Neural cell (in vitro differentiated cells): ENCODE measurements around the gene LBR. TPM values are rescaled to one million over a fixed set of nuclear protein-coding genes. Genes with fewer than 3 reads are reported as not detected.

ENCODE experiments used
- H2AFZ ChIP-seq: fragments of 200-600, 300-800 bp; sonication (generic), shearing (Covaris generic); 2 replicates; pipeline ENCODE4 v1.6.0; 2014; ENCODE audit warnings: low read depth, mild to moderate bottlenecking, antibody characterized with exemption, low read length, moderate library complexity
- H3F3A ChIP-seq: fragments of 200-600 bp; shearing (Covaris generic); 2 replicates; pipeline ENCODE4 v1.6.1; 2016; ENCODE audit warnings: mild to moderate bottlenecking, moderate library complexity, mixed read lengths, antibody characterized with exemption, low read length; ENCODE audit not compliant: insufficient read depth, poor library complexity, severe bottlenecking
- H3K27ac ChIP-seq: fragments of 200-600, 300-800 bp; sonication (generic), shearing (Covaris generic); 2 replicates; pipeline ENCODE4 v1.5.1; 2014; ENCODE audit warnings: mild to moderate bottlenecking, low read length, moderate library complexity
- H3K27me3 ChIP-seq: fragments of 300-800, 200-600 bp; sonication (generic), shearing (Covaris generic); 2 replicates; pipeline ENCODE4 v1.6.0; 2014; ENCODE audit warnings: mild to moderate bottlenecking, low read depth, low read length, moderate library complexity; ENCODE audit not compliant: insufficient read depth
- H3K36me3 ChIP-seq: fragments of 300-800, 200-600 bp; sonication (generic), shearing (Covaris generic); 2 replicates; pipeline ENCODE4 v1.5.1; 2014; ENCODE audit warnings: mild to moderate bottlenecking, antibody characterized with exemption, low read length, moderate library complexity; ENCODE audit not compliant: insufficient read depth
- H3K4me2 ChIP-seq: fragments of 300-800, 200-600 bp; sonication (generic), shearing (Covaris generic); 2 replicates; pipeline ENCODE4 v1.6.0; 2014; ENCODE audit warnings: mild to moderate bottlenecking, low read length
- H3K4me3 ChIP-seq: fragments of 300-800, 200-600 bp; sonication (generic), shearing (Covaris generic); 2 replicates; pipeline ENCODE4 v1.5.1; 2014; ENCODE audit warnings: mild to moderate bottlenecking, low read length, moderate library complexity
- H3K79me2 ChIP-seq: fragments of 200-600 bp; shearing (Covaris generic); replicated peaks from 2 replicates; pipeline ENCODE4 v1.6.0; 2014; ENCODE audit warnings: mild to moderate bottlenecking, low read length, moderate library complexity; ENCODE audit not compliant: insufficient read depth
- H3K9ac ChIP-seq: fragments of 300-800, 200-600 bp; sonication (generic), shearing (Covaris generic); 2 replicates; pipeline ENCODE4 v1.6.1; 2016; ENCODE audit warnings: mild to moderate bottlenecking, low read length, mixed read lengths
- H3K9me2 ChIP-seq: fragments of 200-600 bp; shearing (Covaris generic); 2 replicates; pipeline ENCODE4 v1.6.1; 2016; ENCODE audit warnings: mild to moderate bottlenecking, low read length, mixed read lengths; ENCODE audit not compliant: insufficient read depth
- H3K9me3 ChIP-seq: fragments of 200-600, 300-800 bp; sonication (generic), shearing (Covaris generic); 2 replicates; pipeline ENCODE4 v1.6.1; 2016; ENCODE audit warnings: mild to moderate bottlenecking, mixed run types, low read length, moderate library complexity, mixed read lengths
- H4K20me1 ChIP-seq: fragments of 200-600 bp; shearing (Covaris generic); 2 replicates; pipeline ENCODE4 v1.6.1; 2016; ENCODE audit warnings: mild to moderate bottlenecking, mixed run types; ENCODE audit not compliant: insufficient read depth
- CTCF ChIP-seq: fragments of 450-650 bp; IDR thresholded peaks from 2 replicates; pipeline ENCODE4 v1.5.1; 2014; ENCODE audit warnings: antibody characterized with exemption, mild to moderate bottlenecking, moderate library complexity; ENCODE audit not compliant: poor library complexity, severe bottlenecking
- EP300 ChIP-seq: fragments of 450-650 bp; conservative IDR thresholded peaks from 2 replicates; pipeline ENCODE4 v1.6.1; 2014; ENCODE audit warnings: antibody characterized with exemption, mild to moderate bottlenecking, moderate library complexity; ENCODE audit not compliant: poor library complexity, severe bottlenecking
- EZH2 ChIP-seq: fragments of 200-600, 300-800 bp; shearing (Covaris generic), sonication (generic); IDR thresholded peaks from 2 replicates; pipeline ENCODE4 v1.6.1; 2014; ENCODE audit warnings: antibody characterized with exemption, low read length, borderline replicate concordance, mild to moderate bottlenecking; ENCODE audit not compliant: insufficient read depth, poor library complexity, severe bottlenecking
- MXI1 ChIP-seq: fragments of 450-650 bp; conservative IDR thresholded peaks from 2 replicates; pipeline ENCODE4 v1.6.1; 2014; ENCODE audit warnings: antibody characterized with exemption, mild to moderate bottlenecking; ENCODE audit not compliant: poor library complexity, severe bottlenecking
- POLR2AphosphoS5 ChIP-seq: IDR thresholded peaks from 2 replicates; pipeline ENCODE4 v1.6.1; 2012
- RAD21 ChIP-seq: fragments of 450-650 bp; conservative IDR thresholded peaks from 2 replicates; pipeline ENCODE4 v1.6.1; 2014; ENCODE audit warnings: antibody characterized with exemption, mild to moderate bottlenecking, moderate library complexity
- REST ChIP-seq: IDR thresholded peaks from 2 replicates; pipeline ENCODE4 v1.6.1; 2012; ENCODE audit warnings: borderline replicate concordance
- SMC3 ChIP-seq: fragments of 450-650 bp; conservative IDR thresholded peaks from 2 replicates; pipeline ENCODE4 v1.6.1; 2014; ENCODE audit warnings: antibody characterized with exemption, mild to moderate bottlenecking, moderate library complexity; ENCODE audit not compliant: poor library complexity
- TAF1 ChIP-seq: IDR thresholded peaks from 2 replicates; pipeline ENCODE4 v1.6.1; 2012; ENCODE audit warnings: low read depth
- polyA plus RNA-seq: library from polyadenylated mRNA; depleted of rRNA; stranded (reverse); fragments of >200 nt; gene quantifications from 2 replicates; pipeline ENCODE4 v1.2.3, GENCODE V29; 2014

LBR gene
- polyA plus RNA-seq, 1 donor from 2014 or later: 156 TPM

DNA sequence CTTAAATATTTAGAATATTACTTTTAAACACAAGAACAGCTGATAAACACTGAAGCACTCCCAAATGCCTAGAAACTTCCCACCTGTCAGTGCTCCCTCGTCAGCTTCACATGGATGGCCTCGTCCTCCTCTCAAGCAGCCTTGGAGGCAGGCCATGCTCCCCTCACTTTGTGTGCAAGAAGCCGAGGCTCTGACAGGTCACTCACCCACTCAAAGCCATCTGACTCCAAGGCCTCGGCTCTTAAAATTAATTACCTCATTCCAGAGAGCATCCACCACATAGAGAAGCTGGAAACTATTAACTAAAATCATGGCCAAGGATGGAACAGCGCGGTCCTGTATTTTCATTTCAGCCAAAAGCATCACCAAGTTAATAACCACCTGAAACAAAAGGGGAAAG, 17.8 kb downstream of the LBR start:
- Histone ChIP-seq H3K36me3 (peaks cover 26% of the 10 kb centered on the region), H3K9me3 (no peaks in the 10 kb centered on the region), H3K27me3 (no peaks in the 10 kb centered on the region), H4K20me1 (no peaks in the 10 kb centered on the region), H3K9ac (no peak overlapping the region), H2AFZ (no peak overlapping the region), H3F3A (no peaks in the 10 kb centered on the region), H3K4me3 (no peak overlapping the region), H3K79me2 (peaks cover 14% of the 10 kb centered on the region), H3K4me2 (no peak overlapping the region), H3K27ac (no peak overlapping the region), H3K9me2 (no peaks in the 10 kb centered on the region)
- TF ChIP-seq TAF1: no peak

- H3K36me3 ChIP-seq: peaks cover 25% of the 10 kb centered on the region
- peaks cover 12% of the 10 kb centered on the region for H3K79me2 ChIP-seq
- no peak overlapping the region for H3K27ac ChIP-seq
- no peaks in the 10 kb centered on the region for H3K27me3 ChIP-seq
- TF ChIP-seq REST: no peak
- TF ChIP-seq CTCF: no peak
- no peak for TF ChIP-seq EP300
- no peak for TF ChIP-seq RAD21
- TF ChIP-seq MXI1: no peak
- TF ChIP-seq TAF1: no peak
- no peak for TF ChIP-seq EZH2
- no peak for TF ChIP-seq SMC3
- no peak for TF ChIP-seq POLR2AphosphoS5
- H4K20me1 ChIP-seq: no peaks in the 10 kb centered on the region
- H3K9ac ChIP-seq: no peak overlapping the region
- no peaks in the 10 kb centered on the region for H3K9me3 ChIP-seq
- no peak overlapping the region for H3K4me2 ChIP-seq
- no peaks in the 10 kb centered on the region for H3F3A ChIP-seq
- H2AFZ ChIP-seq: no peak overlapping the region
- no peaks in the 10 kb centered on the region for H3K9me2 ChIP-seq
- no peak overlapping the region for H3K4me3 ChIP-seq
Observed at GRCh38 chr1:225409051-225409450, 18.8 kb downstream of the LBR start.

DNA sequence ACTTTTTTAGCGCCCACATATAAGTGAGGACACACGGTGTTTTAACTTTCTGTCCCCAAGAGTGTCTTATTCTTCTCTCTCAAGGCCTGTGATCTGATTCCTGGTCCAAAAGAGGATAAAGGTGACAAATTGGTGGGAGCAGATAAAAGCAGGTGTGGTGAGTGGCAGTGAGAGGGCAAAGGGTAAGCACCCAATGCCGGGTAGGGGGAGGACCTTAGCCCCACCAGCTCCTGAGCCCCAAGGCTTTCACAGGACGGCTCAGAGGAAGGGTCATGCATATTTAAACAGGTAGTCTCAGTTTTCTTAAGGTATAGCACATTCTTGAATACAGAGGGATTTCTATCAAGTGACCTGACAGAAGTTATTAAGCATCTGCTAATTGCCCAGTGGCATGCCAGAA, 19.6 kb downstream of the LBR start:
- no peaks in the 10 kb centered on the region for H3K9me3 ChIP-seq
- no peaks in the 10 kb centered on the region for H3K9me2 ChIP-seq
- no peak overlapping the region for H3K4me3 ChIP-seq
- no peak overlapping the region for H3K4me2 ChIP-seq
- TF ChIP-seq CTCF (no peak), REST (no peak), TAF1 (no peak), EP300 (no peak), RAD21 (no peak), EZH2 (no peak), POLR2AphosphoS5 (no peak), SMC3 (no peak), MXI1 (no peak)
- no peak overlapping the region for H2AFZ ChIP-seq
- no peaks in the 10 kb centered on the region for H3F3A ChIP-seq
- no peak overlapping the region for H3K9ac ChIP-seq
- peaks cover 22% of the 10 kb centered on the region for H3K36me3 ChIP-seq
- no peaks in the 10 kb centered on the region for H3K27me3 ChIP-seq
- H4K20me1 ChIP-seq: no peaks in the 10 kb centered on the region
- peaks cover 12% of the 10 kb centered on the region for H3K79me2 ChIP-seq
- H3K27ac ChIP-seq: no peak overlapping the region
